ENCODE data around the gene MYL11. TPM values are rescaled to one million over a fixed set of nuclear protein-coding genes. Genes with fewer than 3 reads are reported as not detected.

Gene MYL11
- total RNA-seq, 6 donors from 2014 or later, result 1.6 TPM; not detected in 5

- DNase-seq (no peak), ATAC-seq (ENCODE audit: low FRiP score in 2 of 2) (no peak)
- Histone ChIP-seq H3K4me1 (peaks cover 13 to 19% (median 17%) of the 10 kb centered on the region in 4 donors), H3K9me3 (no peaks in the 10 kb centered on the region), H3K27ac (peak overlapping the region in 1 of 4 donors; percentile 17), H3K27me3 (no peaks in the 10 kb centered on the region), H3K36me3 (no peaks in the 10 kb centered on the region), H3K4me3 (no peak overlapping the region)
- 95 to 96% methylated on average over 4 of the region's 4 CpGs for WGBS, 2 donors
- TF ChIP-seq POLR2AphosphoS5 (IDR thresholded peaks at IDR 0.05), result no peak
- TF ChIP-seq EP300 (IDR thresholded peaks at IDR 0.05), result no peak
- TF ChIP-seq POLR2A (IDR thresholded peaks at IDR 0.05), result no peak
- TF ChIP-seq CTCF (IDR thresholded peaks at IDR 0.05), result no peak
Measured at GRCh38 chr16:30380072-30380802, 5.6 kb downstream of the MYL11 start.

GRCh38 chr16:30380803-30381208 is 6.2 kb downstream of the MYL11 start:
- 83 to 91% methylated on average over 4 to 6 of the region's 6 CpGs for WGBS, 2 donors
- peaks cover 13 to 19% (median 17%) of the 10 kb centered on the region in 4 donors for H3K4me1 ChIP-seq
- H3K4me3 ChIP-seq, result no peak overlapping the region
- H3K27me3 ChIP-seq, result no peaks in the 10 kb centered on the region
- no peak for TF ChIP-seq CTCF (IDR thresholded peaks at IDR 0.05)
- no peak for TF ChIP-seq POLR2A (IDR thresholded peaks at IDR 0.05)
- TF ChIP-seq POLR2AphosphoS5 (IDR thresholded peaks at IDR 0.05), result no peak
- TF ChIP-seq EP300 (IDR thresholded peaks at IDR 0.05), result no peak
- ATAC-seq (ENCODE audit: low FRiP score in 2 of 2) (no peak), DNase-seq (no peak)
- no peaks in the 10 kb centered on the region for H3K9me3 ChIP-seq
- H3K27ac ChIP-seq, result peak overlapping the region in 1 of 4 donors; percentile 17
- H3K36me3 ChIP-seq, result no peaks in the 10 kb centered on the region

GRCh38 chr16:30381291-30382041 is 6.9 kb downstream of the MYL11 start:
- H3K9me3 ChIP-seq, result no peaks in the 10 kb centered on the region
- peak overlapping the region in 2 of 4 donors; percentile 49 to 57 for H3K27ac ChIP-seq
- H3K4me3 ChIP-seq, result peak overlapping the region in 1 of 4 donors; percentile 33

GRCh38 chr16:30382111-30382881 is 7.7 kb downstream of the MYL11 start, which contains the start of gene SEPTIN1:
TSS of gene SEPTIN1 (minus strand) at chr16:30382561. CDS start at chr16:30382542, 19 bp downstream.
- H3K27me3 ChIP-seq, result no peaks in the 10 kb centered on the region
- ATAC-seq (ENCODE audit: low FRiP score in 2 of 2) (no peak), DNase-seq (peak in 1 of 2 donors; percentile 42)
- peak within 1 kb of the TSS in 3 of 4 donors; percentile 7 to 33 (median 23) for H3K4me3 ChIP-seq
- WGBS, 2 donors, result 50 to 64% methylated on average over 3 to 12 of the region's 12 CpGs
- peak within 1 kb of the TSS in 2 of 4 donors; percentile 49 to 57 for H3K27ac ChIP-seq
- H3K4me1 ChIP-seq, result peaks cover 8 to 11% (median 9%) of the 10 kb centered on the region in 4 donors
- TF ChIP-seq CTCF (IDR thresholded peaks at IDR 0.05), result no peak
- TF ChIP-seq POLR2AphosphoS5 (IDR thresholded peaks at IDR 0.05), result peak in 1 of 2 donors; percentile 15
- TF ChIP-seq EP300 (IDR thresholded peaks at IDR 0.05), result no peak
- peak in 1 of 4 donors; percentile 34 for TF ChIP-seq POLR2A (IDR thresholded peaks at IDR 0.05)
- no peaks in the 10 kb centered on the region for H3K36me3 ChIP-seq
- H3K9me3 ChIP-seq, result no peaks in the 10 kb centered on the region

More at GRCh38 chr16:30381291-30382041, 6.9 kb downstream of the MYL11 start:
- no peaks in the 10 kb centered on the region for H3K36me3 ChIP-seq
- no peaks in the 10 kb centered on the region for H3K27me3 ChIP-seq
- TF ChIP-seq CTCF (IDR thresholded peaks at IDR 0.05), result no peak
- no peak for TF ChIP-seq POLR2AphosphoS5 (IDR thresholded peaks at IDR 0.05)
- no peak for TF ChIP-seq POLR2A (IDR thresholded peaks at IDR 0.05)
- TF ChIP-seq EP300 (IDR thresholded peaks at IDR 0.05), result no peak
- no peak for ATAC-seq (ENCODE audit: low FRiP score in 2 of 2)
- 84 to 95% methylated on average over 9 to 13 of the region's 13 CpGs for WGBS, 2 donors
- H3K4me1 ChIP-seq, result peaks cover 13 to 19% (median 17%) of the 10 kb centered on the region in 4 donors
- no peak for DNase-seq
